B cell (primary cell): ENCODE measurements around the gene ERC2. TPM values are rescaled to one million over a fixed set of nuclear protein-coding genes. Genes with fewer than 3 reads are reported as not detected.

ENCODE experiments used
- ATAC-seq: fragments of 200-7000 bp; cut with Tn5 transposase; one replicate; pipeline ENCODE4 v1.10.0; 2021; ENCODE audit warnings: low read depth, mild to moderate bottlenecking, moderate number of reproducible peaks, moderate library complexity
- CTCF ChIA-PET: fragments of 350-600 bp; sonication (Branson Sonifier 250); formaldehyde crosslinking; loops from one replicate; lab custom pipeline; 2021; ENCODE audit warnings: antibody characterized with exemption, inconsistent platforms; lab: Charles Lee
- POLR2A ChIA-PET: fragments of 350-600 bp; sonication (Branson Sonifier 250); formaldehyde crosslinking; loops from one replicate; lab custom pipeline; 2021; ENCODE audit warnings: antibody characterized with exemption; lab: Charles Lee
- DNase-seq: peaks from one replicate; pipeline ENCODE4 v3.0.0; 2013
- H2AFZ ChIP-seq: 2 replicates; pipeline ENCODE4 v1.6.1; 2012; ENCODE audit warnings: mild to moderate bottlenecking, low read depth, low read length; ENCODE audit not compliant: insufficient read depth, poor library complexity, severe bottlenecking
- H3K27ac ChIP-seq, 2 donors: 1 replicate in 1 of 2; 2 replicates in 1 of 2; pipeline ENCODE4 v1.5.1; 2012 to 2013; ENCODE audit warnings: low read length in 2 of 2, mild to moderate bottlenecking in 2 of 2, moderate library complexity in 1 of 2
- H3K27me3 ChIP-seq, 4 experiments: fragments of 200-600 bp in 1 of 4; sonication (generic) in 1 of 4; replicated peaks in 1 of 4; 1 replicate in 2 of 4; 2 replicates in 2 of 4; pipeline versions ENCODE4 v1.6.1 to v1.7.0; 2013 to 2016; ENCODE audit warnings: low read length in 3 of 4, mild to moderate bottlenecking in 2 of 4, mixed read lengths in 1 of 4, moderate library complexity in 1 of 4; ENCODE audit not compliant: insufficient read depth in 4 of 4, control insufficient read depth in 3 of 4; ENCODE audit errors: control extremely low read depth in 1 of 4
- H3K36me3 ChIP-seq, 2 experiments: replicated peaks in 1 of 2; 1 replicate in 1 of 2; 2 replicates in 1 of 2; pipeline versions ENCODE4 v1.6.1 to v1.7.1; 2013; ENCODE audit warnings: low read length in 1 of 2; ENCODE audit not compliant: insufficient read depth in 2 of 2, control insufficient read depth in 1 of 2; ENCODE audit errors: control extremely low read depth in 1 of 2, extremely low read depth in 1 of 2
- H3K4me1 ChIP-seq, 2 donors: fragments of 200-600 bp in 1 of 2; sonication (generic) in 1 of 2; 1 replicate in 1 of 2; 2 replicates in 1 of 2; pipeline versions ENCODE4 v1.5.1 to v1.6.1; 2013 to 2017; ENCODE audit warnings: low read length in 2 of 2; ENCODE audit not compliant: control insufficient read depth in 2 of 2, insufficient read depth in 2 of 2
- H3K4me2 ChIP-seq: replicated peaks from 2 replicates; pipeline ENCODE3; 2012; ENCODE audit warnings: mild to moderate bottlenecking, low read depth, low read length; ENCODE audit not compliant: poor library complexity, severe bottlenecking
- H3K4me3 ChIP-seq, 5 experiments: fragments of 200-600 bp in 1 of 5; sonication (generic) in 1 of 5; 1 replicate in 3 of 5; 2 replicates in 2 of 5; pipeline versions ENCODE4 v1.5.1 to v1.7.0; 2011 to 2016; ENCODE audit warnings: low read length in 4 of 5, mild to moderate bottlenecking in 4 of 5, low read depth in 2 of 5, control low read depth in 1 of 5, moderate library complexity in 1 of 5; ENCODE audit not compliant: insufficient read depth in 1 of 5; ENCODE audit errors: control extremely low read depth in 1 of 5, extremely low read depth in 1 of 5
- H3K79me2 ChIP-seq: fragments of 200-600 bp; sonication (generic); one replicate; pipeline ENCODE4 v1.6.0; 2016; ENCODE audit warnings: low read length; ENCODE audit not compliant: control insufficient read depth, insufficient read depth
- H3K9ac ChIP-seq: fragments of 200-600 bp; sonication (generic); 2 replicates; pipeline ENCODE4 v1.6.1; 2017; ENCODE audit warnings: mild to moderate bottlenecking, low read length, moderate library complexity
- H3K9me3 ChIP-seq, 3 donors: one replicate each; pipeline versions ENCODE4 v1.6.1 to v1.7.1; 2013; ENCODE audit warnings: low read length in 2 of 3; ENCODE audit not compliant: control insufficient read depth in 2 of 3, insufficient read depth in 1 of 3; ENCODE audit errors: control extremely low read depth in 1 of 3
- H4K20me1 ChIP-seq: 2 replicates; pipeline ENCODE4 v1.6.0; 2012; ENCODE audit warnings: mild to moderate bottlenecking, low read length; ENCODE audit not compliant: insufficient read depth, control insufficient read depth, poor library complexity, severe bottlenecking
- H3K27ac Mint-ChIP-seq: one replicate; pipeline ENCODE4 v1.8.0; 2021; ENCODE audit warnings: mixed read lengths
- H3K27me3 Mint-ChIP-seq: one replicate; pipeline ENCODE4 v1.8.0; 2021; ENCODE audit warnings: mixed read lengths
- H3K4me1 Mint-ChIP-seq: one replicate; pipeline ENCODE4 v1.8.0; 2021; ENCODE audit warnings: mixed read lengths
- H3K4me3 Mint-ChIP-seq: one replicate; pipeline ENCODE4 v1.8.0; 2021; ENCODE audit warnings: mixed read lengths
- H3K9me3 Mint-ChIP-seq: one replicate; pipeline ENCODE4 v1.8.0; 2022; ENCODE audit warnings: mixed read lengths; ENCODE audit not compliant: insufficient read depth
- EZH2 ChIP-seq: IDR thresholded peaks from 2 replicates; pipeline ENCODE4 v1.6.1; 2012; ENCODE audit warnings: borderline replicate concordance, low read depth, mild to moderate bottlenecking, moderate library complexity, low read length; ENCODE audit not compliant: insufficient read depth, poor library complexity, severe bottlenecking
- WGBS: methylation state at CpG from one replicate; pipeline ENCODE4 v1.1.5; 2013; ENCODE audit warnings: missing lambda C conversion rate; ENCODE audit not compliant: insufficient coverage; 5-methylcytosine and 5-hydroxymethylcytosine counted together
- intact Hi-C: fragments of 100-400 bp; cut with micrococcal nuclease; formaldehyde crosslinking; loops from one replicate; pipeline ENCODE4 v1.10.0; 2022
- polyA plus RNA-seq: library from polyadenylated mRNA; depleted of rRNA; stranded (reverse); fragments of >200 nt; gene quantifications from 2 replicates; pipeline ENCODE4 v1.2.3, GENCODE V29; 2012
- total RNA-seq, 2 donors: library from RNA; stranded (reverse); fragments of 120-200 nt in 1 of 2; gene quantifications; 1 replicate in 1 of 2; 2 replicates in 1 of 2; pipeline versions ENCODE4 v1.2.3 to v1.2.4, GENCODE V29; 2013 to 2022
- TF ChIP-seq, protein P1 (sequence below): fragments of 200-600 bp; IDR thresholded peaks from one replicate; pipeline ENCODE4 v1.8.0; 2022; ENCODE audit warnings: antibody characterized with exemption, mild to moderate bottlenecking

ERC2 gene
- total and polyA plus RNA-seq, 2 donors (not counting 1 experiment from before 2014, with no cell fraction given): not detected

DNA sequence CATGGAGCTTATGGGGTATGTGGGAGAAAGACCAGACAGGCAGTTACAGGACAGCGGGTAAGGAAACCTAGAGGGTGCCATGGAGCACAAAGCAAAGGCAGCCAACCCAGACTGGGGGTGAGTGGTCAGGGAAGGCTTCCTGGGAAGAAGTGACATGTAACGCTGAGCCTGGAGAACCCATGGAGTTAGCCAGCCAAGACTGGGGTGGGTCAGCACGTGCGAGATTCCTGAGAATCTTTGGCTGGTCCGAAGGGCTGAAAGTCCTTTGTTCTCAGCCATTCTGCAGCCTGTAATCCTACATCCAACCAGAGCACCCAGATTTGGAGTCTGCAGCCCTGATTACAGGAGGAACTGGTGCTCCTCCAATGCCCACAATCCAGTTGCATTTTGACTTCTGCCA is 861.1 kb downstream of the ERC2 start:
- Histone ChIP-seq H3K4me2 (no peak overlapping the region), H3K27ac (no peak overlapping the region), H4K20me1 (no peaks in the 10 kb centered on the region), H3K27me3 (no peaks in the 10 kb centered on the region), H3K9me3 (peaks cover 0 to 3% (median 0%) of the 10 kb centered on the region in 3 donors), H3K9ac (no peak overlapping the region), H3K4me1 (no peaks in the 10 kb centered on the region), H3K79me2 (no peaks in the 10 kb centered on the region), H3K36me3 (no peaks in the 10 kb centered on the region), H2AFZ (no peak overlapping the region), H3K4me3 (no peak overlapping the region)
- intact Hi-C loops: no loop called here
- H3K4me3 Mint-ChIP-seq: no peak overlapping the region
- peaks cover 4% of the 10 kb centered on the region for H3K27me3 Mint-ChIP-seq
- H3K27ac Mint-ChIP-seq: no peak overlapping the region
- H3K9me3 Mint-ChIP-seq: no peaks in the 10 kb centered on the region
- CTCF ChIA-PET: no interaction called here
- TF ChIP-seq, protein P1, sequence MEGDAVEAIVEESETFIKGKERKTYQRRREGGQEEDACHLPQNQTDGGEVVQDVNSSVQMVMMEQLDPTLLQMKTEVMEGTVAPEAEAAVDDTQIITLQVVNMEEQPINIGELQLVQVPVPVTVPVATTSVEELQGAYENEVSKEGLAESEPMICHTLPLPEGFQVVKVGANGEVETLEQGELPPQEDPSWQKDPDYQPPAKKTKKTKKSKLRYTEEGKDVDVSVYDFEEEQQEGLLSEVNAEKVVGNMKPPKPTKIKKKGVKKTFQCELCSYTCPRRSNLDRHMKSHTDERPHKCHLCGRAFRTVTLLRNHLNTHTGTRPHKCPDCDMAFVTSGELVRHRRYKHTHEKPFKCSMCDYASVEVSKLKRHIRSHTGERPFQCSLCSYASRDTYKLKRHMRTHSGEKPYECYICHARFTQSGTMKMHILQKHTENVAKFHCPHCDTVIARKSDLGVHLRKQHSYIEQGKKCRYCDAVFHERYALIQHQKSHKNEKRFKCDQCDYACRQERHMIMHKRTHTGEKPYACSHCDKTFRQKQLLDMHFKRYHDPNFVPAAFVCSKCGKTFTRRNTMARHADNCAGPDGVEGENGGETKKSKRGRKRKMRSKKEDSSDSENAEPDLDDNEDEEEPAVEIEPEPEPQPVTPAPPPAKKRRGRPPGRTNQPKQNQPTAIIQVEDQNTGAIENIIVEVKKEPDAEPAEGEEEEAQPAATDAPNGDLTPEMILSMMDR: no peak
- no peak for TF ChIP-seq EZH2
- DNase-seq (no peak), ATAC-seq (no peak)
- POLR2A ChIA-PET: no interaction called here
- 94% methylated on average over 5 of the region's 5 CpGs for WGBS
- peaks cover 4% of the 10 kb centered on the region for H3K4me1 Mint-ChIP-seq

DNA sequence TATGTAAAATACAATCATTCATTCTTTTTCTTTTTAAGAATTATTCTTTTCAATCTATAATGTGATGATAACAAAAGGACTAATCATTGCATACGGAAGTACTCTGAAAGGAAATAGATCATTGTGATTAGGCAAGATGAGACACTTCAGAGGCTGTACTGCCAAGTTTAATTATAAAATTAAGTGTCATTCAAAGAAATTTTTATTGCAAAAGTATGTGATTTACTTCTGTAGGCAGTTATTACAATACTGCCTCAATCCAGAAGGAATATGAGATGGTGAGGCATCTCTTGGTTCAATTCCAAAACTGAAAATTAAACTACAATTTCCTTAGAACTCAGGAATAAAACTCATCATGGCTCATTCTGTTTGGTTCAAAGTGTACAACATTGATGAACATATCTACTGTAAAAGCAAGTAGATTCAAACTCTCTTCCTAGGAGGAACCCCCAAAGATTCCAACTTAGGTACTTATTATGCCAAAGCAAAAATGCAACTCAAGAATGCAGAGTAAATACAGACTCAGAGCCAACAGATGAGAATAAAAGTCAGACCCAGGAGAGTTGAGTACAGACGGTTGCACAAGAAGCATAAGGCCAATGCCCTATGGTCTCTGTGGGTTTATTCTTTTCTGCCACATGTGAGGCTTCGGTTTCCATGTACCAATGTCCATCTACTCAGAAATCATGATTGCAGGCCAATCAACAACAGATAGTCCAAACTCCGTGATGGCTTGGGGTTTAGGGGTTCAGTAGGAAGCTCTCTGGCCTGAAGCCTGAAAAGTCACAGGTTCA is 862.6 kb downstream of the ERC2 start:
- H3K27ac Mint-ChIP-seq: no peak overlapping the region
- Histone ChIP-seq H2AFZ (no peak overlapping the region), H3K4me3 (no peak overlapping the region), H3K4me2 (no peak overlapping the region), H3K9ac (no peak overlapping the region), H3K4me1 (no peaks in the 10 kb centered on the region), H3K79me2 (no peaks in the 10 kb centered on the region), H3K36me3 (no peaks in the 10 kb centered on the region), H3K27ac (no peak overlapping the region), H3K9me3 (peaks cover 0 to 6% (median 0%) of the 10 kb centered on the region in 3 donors), H3K27me3 (no peaks in the 10 kb centered on the region), H4K20me1 (no peaks in the 10 kb centered on the region)
- DNase-seq: no peak
- no peak for ATAC-seq
- ChIA-PET CTCF (no interaction called here), POLR2A (no interaction called here)
- intact Hi-C loops: no loop called here
- WGBS: 88% methylated on average over 1 of the region's 4 CpGs
- peaks cover 4% of the 10 kb centered on the region for H3K4me1 Mint-ChIP-seq
- no peak overlapping the region for H3K4me3 Mint-ChIP-seq
- no peak for TF ChIP-seq EZH2
- TF ChIP-seq, protein P1: no peak
- no peaks in the 10 kb centered on the region for H3K9me3 Mint-ChIP-seq
- peaks cover 6% of the 10 kb centered on the region for H3K27me3 Mint-ChIP-seq
